Measurements from ENCODE around the gene C2CD4C. TPM values are rescaled to one million over a fixed set of nuclear protein-coding genes. Genes with fewer than 3 reads are reported as not detected.
"Not testable (repeated sequence)": the region's sequence is repeated elsewhere in the genome, so short reads cannot be mapped to it uniquely, and the experiment has no call there.

C2CD4C gene
- total and polyA plus RNA-seq, 12 donors: 0.17 to 3.2 (median 1.2) TPM; not detected in 1

GRCh38 chr19:389935-390289 lies 19.0 kb downstream of the C2CD4C start:
- Histone ChIP-seq H3K4me3 (no peak overlapping the region), H3K4me1 (replicated peaks in 1 of 2) (no peaks in the 10 kb centered on the region), H3K27ac (no peak overlapping the region), H3K9me3 (replicated peaks in 1 of 3) (no peaks in the 10 kb centered on the region), H3K27me3 (no peaks in the 10 kb centered on the region), H3K36me3 (replicated peaks in 1 of 2) (no peaks in the 10 kb centered on the region)
- no peak for DNase-seq
- TF ChIP-seq POLR2A (IDR thresholded peaks at IDR 0.05) (no peak), CTCF (IDR thresholded peaks at IDR 0.05) (no peak)
- WGBS, 4 donors: 73 to 86% (median 79%) methylated on average over 11 to 12 of the region's 12 CpGs
- intact Hi-C loops (cut with DNase I): no loop called here

DNA sequence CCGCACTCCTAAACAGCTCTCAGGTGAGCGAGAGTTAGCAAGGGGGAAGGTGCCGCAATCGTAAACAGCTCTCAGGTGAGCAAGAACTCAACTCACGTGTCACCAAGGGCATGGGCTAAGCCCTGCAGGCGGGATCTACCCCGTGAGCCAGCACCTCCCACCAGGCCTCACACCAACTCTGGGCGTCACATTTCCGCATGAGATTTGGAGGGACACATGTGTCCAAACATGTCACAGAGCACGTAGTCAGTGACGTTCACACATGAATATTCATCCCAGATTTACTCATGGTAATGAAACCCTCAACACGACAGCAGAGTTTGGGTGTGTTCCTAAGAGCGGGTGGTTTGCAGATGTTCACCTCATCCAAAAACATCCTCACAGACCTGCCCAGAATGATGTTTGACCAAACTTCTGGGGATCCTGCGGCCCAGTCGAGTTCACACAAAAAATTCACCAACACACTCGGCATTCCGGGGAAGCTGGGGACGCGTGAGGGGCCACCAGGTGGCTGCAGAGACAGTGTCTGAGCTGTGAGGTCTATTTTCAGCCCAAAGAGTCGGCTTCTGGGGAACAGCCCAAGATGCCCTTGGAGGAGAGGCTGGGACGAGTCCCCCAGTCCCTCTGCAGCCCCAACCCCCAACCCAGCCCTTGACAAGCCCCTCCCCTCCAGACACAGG lies 19.6 kb downstream of the C2CD4C start:
- Histone ChIP-seq H3K4me3 (no peak overlapping the region), H3K27me3 (no peaks in the 10 kb centered on the region), H3K4me1 (replicated peaks in 1 of 2) (no peaks in the 10 kb centered on the region), H3K36me3 (replicated peaks in 1 of 2) (no peaks in the 10 kb centered on the region), H3K27ac (no peak overlapping the region), H3K9me3 (replicated peaks in 1 of 3) (no peaks in the 10 kb centered on the region)
- no peak for DNase-seq
- 56 to 70% (median 64%) methylated on average over 15 to 21 of the region's 21 CpGs for WGBS, 4 donors
- no peak for TF ChIP-seq POLR2A (IDR thresholded peaks at IDR 0.05)
- TF ChIP-seq CTCF (IDR thresholded peaks at IDR 0.05): no peak
- intact Hi-C loops (cut with DNase I): no loop called here

- DNase-seq: no peak
- no peak overlapping the region for H3K4me3 ChIP-seq
- WGBS, 4 donors: 72 to 83% (median 77%) methylated on average over 14 to 17 of the region's 17 CpGs
- peaks cover under 1% of the 10 kb centered on the region for H3K27me3 ChIP-seq
- intact Hi-C loops (cut with DNase I): no loop called here
- TF ChIP-seq CTCF (IDR thresholded peaks at IDR 0.05) (no peak), POLR2A (IDR thresholded peaks at IDR 0.05) (no peak)
- no peaks in the 10 kb centered on the region for H3K4me1 ChIP-seq (replicated peaks in 1 of 2)
- no peak overlapping the region for H3K27ac ChIP-seq
- H3K9me3 ChIP-seq (replicated peaks in 1 of 3): no peaks in the 10 kb centered on the region
- no peaks in the 10 kb centered on the region for H3K36me3 ChIP-seq (replicated peaks in 1 of 2)
Observed at GRCh38 chr19:388691-389090, 20.3 kb downstream of the C2CD4C start.

DNA sequence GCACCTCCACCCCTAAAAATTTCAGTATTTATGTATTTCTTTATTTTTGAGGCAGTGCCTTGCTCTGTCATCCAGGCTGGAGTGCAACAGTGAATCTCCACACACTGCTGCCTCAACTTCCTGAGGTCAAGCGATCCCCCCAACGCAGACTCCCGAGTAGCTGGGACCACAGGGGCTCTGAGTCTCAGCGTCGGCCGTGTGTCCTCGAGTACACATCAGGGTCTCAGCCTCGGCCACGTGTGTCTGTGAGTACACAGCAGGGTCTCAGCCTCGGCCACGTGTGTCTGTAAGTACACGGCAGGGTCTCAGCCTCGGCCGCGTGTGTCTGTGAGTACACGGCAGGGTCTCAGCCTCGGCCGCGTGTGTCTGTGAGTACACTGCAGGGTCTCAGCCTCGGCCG lies 21.2 kb downstream of the C2CD4C start:
- WGBS, 4 donors: 80 to 86% (median 83%) methylated on average over 3 to 18 of the region's 21 CpGs
- no peak overlapping the region for H3K27ac ChIP-seq
- H3K9me3 ChIP-seq (replicated peaks in 1 of 3): no peaks in the 10 kb centered on the region
- DNase-seq: no peak
- intact Hi-C loops (cut with DNase I): no loop called here
- TF ChIP-seq CTCF (IDR thresholded peaks at IDR 0.05) (no peak), POLR2A (IDR thresholded peaks at IDR 0.05) (no peak)
- no peaks in the 10 kb centered on the region for H3K4me1 ChIP-seq (replicated peaks in 1 of 2)
- H3K4me3 ChIP-seq: no peak overlapping the region
- H3K27me3 ChIP-seq: peaks cover 3% of the 10 kb centered on the region
- H3K36me3 ChIP-seq (replicated peaks in 1 of 2): no peaks in the 10 kb centered on the region

GRCh38 chr19:386632-387301 lies 22.2 kb downstream of the C2CD4C start:
- H3K27ac ChIP-seq; H3K9me3 ChIP-seq (replicated peaks in 1 of 3); intact Hi-C loops (cut with DNase I); DNase-seq; H3K4me3 ChIP-seq; H3K4me1 ChIP-seq (replicated peaks in 1 of 2); H3K27me3 ChIP-seq; H3K36me3 ChIP-seq (replicated peaks in 1 of 2): not testable (repeated sequence)
- WGBS, 4 donors: 21 to 52% (median 35%) methylated on average over 6 to 13 of the region's 22 CpGs

GRCh38 chr19:386189-386588 lies 22.8 kb downstream of the C2CD4C start:
- H3K36me3 ChIP-seq (replicated peaks in 1 of 2); intact Hi-C loops (cut with DNase I); H3K9me3 ChIP-seq (replicated peaks in 1 of 3); H3K4me3 ChIP-seq; DNase-seq; H3K27me3 ChIP-seq; H3K27ac ChIP-seq; H3K4me1 ChIP-seq (replicated peaks in 1 of 2): not testable (repeated sequence)
- 46 to 66% (median 63%) methylated on average over 8 of the region's 8 CpGs for WGBS, 4 donors

Data from adrenal gland (tissue), 12 donors.